HG03025 (cell line): ENCODE measurements around the gene PHF23.
"Not testable (repeated sequence)": the region's sequence is repeated elsewhere in the genome, so short reads cannot be mapped to it uniquely, and the experiment has no call there.

ENCODE experiments used
- ATAC-seq: cut with Tn5 transposase; IDR thresholded peaks from one replicate; pipeline ENCODE4 v1.9.1; 2021; ENCODE audit warnings: mild to moderate bottlenecking, moderate library complexity; ENCODE audit not compliant: unreplicated experiment, low FRiP score

Gene PHF23

DNA sequence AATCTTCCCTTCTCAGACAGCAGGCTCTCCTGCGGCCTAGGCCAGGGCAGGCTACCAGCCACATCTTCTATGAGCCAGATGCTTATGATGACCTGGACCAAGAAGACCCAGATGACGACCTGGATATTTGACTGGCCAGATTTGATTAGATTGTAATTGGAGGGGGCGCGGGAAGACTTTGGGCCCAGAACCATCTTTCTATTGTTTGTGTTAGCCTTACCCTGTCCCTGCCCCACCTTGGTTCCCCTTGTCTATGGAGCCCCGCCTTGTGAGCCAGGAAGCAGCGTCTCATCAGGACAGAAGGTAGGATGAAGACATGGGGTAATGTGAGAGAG is 20.3 kb upstream of the PHF23 start:
- no peak for ATAC-seq

DNA sequence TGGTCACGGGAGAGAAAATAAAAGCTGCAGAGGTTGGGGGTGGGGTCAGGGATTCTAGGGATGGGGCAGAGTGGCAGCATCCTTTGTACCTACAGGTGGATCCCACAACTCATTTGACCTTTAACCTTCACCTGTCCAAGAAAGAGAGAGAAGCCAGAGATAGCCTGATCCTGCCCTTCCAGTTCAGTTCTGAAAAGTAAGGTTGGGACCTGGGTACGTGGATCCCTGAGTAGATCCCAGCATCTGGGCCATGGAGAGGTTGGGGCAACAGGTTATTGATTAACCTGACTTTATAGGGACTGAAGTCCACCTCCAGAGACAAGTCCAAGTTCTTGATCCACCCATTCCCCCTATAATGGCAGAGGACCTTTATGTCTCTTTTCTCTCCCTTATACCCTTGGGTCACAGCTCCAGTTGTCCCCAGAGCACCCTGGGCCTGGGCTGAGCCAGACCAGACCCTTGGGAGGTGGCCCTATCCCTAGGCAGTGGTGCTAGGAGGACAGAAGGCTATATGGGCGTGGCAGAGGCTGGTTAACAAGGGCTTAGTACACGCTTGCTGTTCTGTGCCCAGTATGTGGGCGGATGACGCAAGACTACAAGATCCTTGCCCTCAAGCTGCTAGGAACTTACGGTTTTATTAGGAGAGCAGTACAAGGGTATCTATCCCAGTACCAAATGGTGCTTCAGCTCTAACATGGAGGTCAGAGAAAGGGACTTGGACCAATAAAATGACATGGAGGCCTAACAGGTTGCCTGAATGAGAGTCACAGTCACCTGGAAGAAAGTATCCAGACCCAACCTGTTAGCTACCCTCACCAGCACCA is 19.7 kb upstream of the PHF23 start:
- no peak for ATAC-seq

DNA sequence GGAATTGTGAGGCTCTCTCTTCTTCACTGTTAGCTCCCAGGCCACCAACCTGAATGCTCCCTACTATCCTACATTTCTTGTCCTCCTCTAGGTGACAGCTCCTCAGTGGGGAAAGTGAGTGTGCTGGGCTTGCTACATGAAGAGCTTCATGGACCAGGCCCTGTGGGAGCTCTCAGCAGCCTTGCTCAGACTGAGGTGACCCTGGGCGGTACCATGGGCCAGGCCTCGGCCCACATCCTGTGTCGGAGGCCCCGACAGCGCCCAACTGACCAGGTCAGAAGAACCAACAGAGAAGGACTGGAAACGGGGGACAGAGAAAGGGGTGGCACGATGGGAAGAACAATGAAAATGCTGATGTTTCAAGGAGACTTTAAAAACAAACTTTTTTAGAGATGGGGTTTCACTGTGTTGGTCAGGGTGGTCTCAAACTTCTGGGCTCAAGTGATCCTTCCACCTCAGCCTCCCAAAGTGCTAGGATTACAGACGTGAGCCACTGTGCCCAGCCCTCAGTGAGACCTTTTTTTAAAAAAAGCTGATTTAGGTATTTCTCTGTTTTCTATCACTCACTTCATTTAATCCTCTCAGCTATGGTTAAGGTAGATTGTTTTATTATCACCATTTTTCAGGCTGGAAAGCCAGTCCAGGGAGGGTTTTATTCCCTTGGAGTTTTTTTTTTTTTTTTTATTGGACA is 17.7 kb upstream of the PHF23 start:
- ATAC-seq, result no peak

DNA sequence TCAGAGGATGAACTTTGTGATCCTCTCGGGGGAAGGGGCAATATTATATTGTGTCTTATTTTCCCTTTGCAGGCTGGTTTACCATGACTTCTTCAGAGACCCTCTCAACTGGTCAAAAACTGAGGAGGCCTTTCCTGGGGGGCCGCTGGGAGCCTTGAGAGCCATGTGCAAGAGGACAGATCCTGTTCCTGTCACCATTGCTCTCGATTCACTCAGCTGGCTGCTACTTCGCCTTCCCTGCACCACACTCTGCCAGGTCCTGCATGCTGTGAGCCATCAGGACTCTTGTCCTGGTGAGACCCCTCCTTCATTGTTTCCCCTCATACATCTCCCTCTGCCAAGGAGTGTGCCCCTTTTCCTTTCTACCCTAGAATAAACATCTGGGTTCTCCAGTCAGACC is 15.3 kb upstream of the PHF23 start:
- no peak for ATAC-seq

DNA sequence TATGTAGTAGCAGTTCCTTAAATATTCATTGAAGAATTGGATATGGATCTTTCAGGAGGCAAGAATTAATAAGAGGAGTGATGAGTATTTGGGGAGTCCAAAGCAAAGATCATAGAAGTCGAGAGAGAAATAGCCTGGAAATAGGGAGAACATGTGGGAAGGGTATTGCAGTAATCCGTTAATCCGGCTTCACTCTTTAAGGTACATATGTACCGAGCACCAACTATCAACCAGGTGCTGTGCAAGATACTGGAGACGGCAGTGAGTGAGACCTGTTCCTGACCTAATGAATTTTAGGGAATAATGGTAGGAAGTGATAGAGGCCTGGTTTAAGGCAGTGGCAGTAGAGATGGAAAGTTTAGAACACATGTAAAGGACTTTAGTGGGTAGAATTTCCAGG is 13.8 kb upstream of the PHF23 start:
- no peak for ATAC-seq

DNA sequence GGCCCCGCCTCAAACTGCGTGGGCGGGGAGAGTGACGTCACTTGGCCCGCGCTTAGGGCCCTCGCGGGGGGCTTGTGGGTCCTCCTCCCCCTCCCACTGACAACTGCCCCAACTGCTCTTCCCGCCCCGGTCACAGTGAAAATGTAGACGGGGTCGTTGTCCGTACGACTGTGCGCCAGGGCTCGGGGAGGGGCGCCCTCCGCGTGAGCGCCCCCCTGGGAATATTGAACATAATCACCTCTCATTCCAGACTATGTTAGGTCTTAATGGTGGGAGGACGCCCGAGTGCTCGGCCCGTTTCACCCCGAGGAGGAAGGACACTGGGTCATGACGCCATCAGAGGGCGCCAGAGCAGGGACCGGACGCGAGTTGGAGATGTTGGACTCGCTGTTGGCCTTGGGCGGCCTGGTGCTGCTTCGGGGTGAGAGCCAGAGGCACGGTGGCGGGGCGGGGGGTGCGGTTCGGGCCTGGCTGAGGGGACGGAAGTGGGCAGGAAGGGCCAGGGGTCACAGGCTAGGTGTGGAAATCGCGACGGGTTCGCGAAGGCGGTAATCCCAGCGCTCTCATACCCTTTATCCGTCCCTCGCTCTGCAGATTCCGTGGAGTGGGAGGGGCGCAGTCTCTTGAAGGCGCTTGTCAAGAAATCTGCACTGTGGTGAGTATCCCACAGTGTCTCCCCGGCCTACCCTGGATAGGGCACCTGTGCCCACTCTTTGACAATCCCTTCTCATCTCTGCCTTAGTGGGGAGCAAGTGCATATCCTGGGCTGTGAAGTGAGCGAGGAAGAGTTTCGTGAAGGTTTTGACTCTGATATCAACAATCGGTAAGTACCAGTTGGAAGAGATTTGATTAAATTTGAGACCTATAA is 13.2 kb upstream of the PHF23 start, which contains the start of gene ELP5:
TSS of gene ELP5 (plus strand) at position 40 of the 868 bp plus-strand sequence. CDS start at position 376, 336 bp downstream.
- peak; percentile 45 for ATAC-seq

DNA sequence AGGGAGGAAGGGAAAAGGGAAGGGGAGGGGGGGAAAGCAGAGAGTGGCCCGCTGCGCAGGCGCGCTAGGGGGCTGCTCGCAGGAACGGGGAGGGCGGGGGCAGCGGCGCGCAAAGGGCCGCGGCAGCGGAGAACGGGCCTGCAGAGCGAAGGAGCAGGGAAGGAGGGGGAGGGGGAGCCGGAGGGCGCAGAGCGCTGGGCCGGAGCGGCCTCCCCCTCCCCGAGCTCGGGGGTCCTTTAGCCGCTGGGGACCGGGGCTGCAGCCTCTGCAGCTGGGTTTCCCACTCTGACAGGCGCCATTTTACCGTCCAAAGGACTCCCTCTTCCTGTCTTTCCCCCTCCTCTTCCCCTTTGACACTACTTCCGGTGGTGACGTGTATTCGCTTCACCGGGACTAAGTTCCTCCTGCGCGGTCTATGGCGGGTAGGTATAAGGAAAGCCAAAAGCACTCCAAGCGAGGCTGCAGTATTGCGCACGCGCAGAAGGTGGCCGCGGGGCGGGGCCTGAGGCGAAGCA is 12.5 kb upstream of the PHF23 start, which contains the start of gene CTDNEP1:
TSS of gene CTDNEP1 (minus strand) at position 74 of the 515 bp plus-strand sequence. CDS start 438 bp downstream, outside the sequence.
- peak; percentile 75 for ATAC-seq

DNA sequence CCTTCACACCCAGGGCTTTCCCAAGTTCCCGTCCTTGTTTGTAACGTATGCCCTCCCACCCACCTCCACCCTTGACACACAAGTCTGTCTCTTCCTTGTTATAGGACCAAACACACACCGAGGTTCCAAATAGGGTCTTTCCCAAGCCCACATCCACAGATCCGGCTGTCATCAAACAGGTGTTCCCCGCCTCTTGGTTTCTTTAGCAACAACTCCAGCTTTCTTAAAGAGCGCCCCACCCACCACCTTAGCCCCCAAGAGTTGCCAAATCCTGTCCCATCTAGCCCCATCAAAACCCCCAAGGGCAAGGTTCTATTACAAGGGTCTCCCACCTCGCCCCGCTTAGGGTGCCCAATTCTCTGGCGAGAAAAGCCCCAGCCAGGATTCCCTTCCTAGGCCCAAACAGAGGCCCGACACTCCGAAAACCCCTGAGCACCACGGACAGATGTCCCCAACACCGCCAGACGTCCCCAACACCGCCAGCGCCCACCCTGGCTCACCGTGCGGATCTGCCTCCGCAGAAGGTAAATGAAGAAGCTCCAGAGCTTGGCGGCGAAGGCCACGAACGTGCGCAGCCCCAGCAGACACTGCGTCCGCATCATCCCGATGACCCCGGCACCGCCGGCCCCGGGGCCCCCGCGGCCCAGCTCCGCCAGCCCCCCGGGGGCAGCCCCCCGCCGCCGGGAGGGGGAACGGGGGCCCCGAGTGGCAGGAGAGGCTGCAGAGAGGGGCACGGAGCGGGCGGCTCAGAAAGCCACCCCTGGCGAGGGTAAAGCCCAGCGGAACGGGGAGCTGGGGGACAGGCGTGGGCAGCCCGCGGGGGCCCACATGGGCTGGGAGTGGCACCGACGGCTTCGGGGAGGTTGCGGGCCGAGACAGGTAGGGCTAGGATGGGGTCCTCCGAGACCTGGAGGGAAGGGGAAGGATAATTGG is 11.7 kb upstream of the PHF23 start:
- no peak for ATAC-seq

DNA sequence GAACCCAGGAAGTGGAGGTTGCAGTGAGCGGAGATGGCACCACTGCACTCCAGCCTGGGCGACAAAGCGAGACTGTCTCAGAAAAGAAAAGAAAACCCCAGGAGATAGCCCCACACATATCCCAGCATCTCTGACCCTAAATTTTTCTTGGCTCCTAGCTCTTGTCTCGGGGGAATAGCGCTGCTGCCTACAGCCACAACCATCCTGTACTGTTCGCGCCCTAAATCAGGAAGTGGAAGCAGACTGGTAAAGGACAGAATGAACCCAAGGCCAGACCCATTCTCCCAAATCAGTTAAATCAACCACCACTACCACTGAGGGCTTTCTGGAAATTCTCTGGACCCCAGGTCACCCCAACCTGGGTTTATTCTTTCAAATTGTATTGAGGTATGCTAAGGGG is 10.6 kb upstream of the PHF23 start:
- ATAC-seq, result no peak

DNA sequence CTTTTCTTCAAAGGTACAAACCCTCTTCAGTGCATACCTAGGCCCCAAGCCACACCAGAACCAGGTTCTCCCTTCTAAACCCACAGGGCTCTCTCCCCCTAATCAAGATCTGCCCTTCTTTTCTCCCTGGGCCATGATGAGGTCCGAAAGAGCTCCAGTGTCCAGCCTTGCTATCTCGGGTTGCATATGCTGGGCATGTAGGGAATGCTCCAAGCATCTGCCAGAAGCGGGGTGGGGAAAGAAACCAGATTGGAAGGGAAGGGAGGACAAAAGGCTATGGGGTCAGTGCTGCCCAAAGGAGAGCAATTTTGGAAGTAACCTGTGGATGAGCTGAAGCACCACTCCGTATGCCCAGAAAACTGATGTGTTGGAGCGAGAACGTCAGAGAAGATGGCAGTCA is 10.0 kb upstream of the PHF23 start:
- ATAC-seq, result no peak

DNA sequence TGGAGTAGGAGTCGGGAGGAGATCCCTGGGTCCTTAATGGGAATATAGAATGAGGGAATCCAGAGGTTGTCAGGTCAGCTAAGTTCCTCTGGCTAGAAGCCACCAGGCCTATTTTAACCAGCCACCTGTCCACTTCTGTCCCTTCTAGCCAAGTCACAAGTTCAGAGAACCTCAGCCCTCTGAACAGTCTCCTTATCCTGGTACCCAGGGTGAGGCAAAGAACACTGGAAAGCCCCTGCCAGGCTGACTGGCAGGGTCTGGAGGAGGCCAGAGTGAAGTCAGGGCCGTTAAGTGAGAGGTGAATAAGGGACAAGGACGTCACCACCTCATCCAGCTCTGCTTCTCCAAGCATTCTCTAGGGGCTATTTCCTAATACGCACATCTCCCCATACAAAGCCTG is 9.5 kb upstream of the PHF23 start:
- no peak for ATAC-seq

DNA sequence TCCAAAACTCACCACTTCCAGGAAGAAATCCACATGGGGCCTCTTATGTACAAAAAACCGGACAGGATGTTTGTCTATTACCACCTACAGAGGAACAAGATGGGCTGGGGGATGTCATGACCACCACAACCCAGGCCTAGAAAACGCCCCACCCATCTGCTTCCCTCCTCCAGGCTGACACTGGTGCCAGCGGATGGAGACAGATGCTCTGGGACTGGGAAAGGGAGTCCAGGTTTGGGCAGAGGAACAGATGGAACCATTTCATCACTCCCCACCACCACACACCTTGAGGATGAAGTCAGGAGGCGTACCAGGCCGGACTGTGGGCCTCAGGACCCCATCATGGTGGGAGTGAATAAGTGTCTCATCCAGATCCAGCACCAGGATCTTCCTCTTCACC is 7.5 kb upstream of the PHF23 start:
- ATAC-seq, result no peak

DNA sequence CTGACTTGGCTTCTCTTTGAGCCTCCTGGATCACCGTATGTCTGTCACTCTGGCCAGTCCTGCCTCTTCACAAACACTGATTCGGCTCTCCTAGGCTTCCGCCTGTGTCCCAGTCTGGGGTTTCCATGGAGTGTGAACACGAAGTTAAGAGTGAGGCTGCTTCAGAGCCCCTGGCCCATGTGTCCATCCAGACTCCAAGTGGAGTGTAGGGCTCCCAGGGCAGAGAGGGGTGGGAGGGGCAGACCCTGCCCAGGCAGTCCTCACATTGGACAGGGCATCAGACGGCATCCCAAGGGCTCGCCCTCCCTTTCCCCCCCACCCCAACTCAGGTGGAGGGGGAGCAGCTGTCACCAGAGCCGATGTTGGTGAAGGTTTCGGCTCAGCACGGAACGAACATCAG is 4.6 kb upstream of the PHF23 start:
- not testable (repeated sequence) for ATAC-seq

DNA sequence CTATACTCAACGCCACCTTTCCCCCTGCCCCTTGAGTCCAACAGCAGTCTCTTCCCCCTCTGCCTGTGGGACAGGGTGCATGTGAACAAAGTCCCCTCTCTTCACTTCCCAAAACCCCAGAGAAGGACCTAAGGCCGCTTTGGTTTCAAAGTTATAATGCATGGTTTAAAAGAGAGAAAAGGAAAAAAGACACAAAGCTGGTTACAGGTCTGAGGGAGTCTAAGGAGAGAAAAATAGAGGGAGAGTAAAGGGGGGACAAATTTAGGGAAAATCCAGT is 4.1 kb upstream of the PHF23 start:
- no peak for ATAC-seq

DNA sequence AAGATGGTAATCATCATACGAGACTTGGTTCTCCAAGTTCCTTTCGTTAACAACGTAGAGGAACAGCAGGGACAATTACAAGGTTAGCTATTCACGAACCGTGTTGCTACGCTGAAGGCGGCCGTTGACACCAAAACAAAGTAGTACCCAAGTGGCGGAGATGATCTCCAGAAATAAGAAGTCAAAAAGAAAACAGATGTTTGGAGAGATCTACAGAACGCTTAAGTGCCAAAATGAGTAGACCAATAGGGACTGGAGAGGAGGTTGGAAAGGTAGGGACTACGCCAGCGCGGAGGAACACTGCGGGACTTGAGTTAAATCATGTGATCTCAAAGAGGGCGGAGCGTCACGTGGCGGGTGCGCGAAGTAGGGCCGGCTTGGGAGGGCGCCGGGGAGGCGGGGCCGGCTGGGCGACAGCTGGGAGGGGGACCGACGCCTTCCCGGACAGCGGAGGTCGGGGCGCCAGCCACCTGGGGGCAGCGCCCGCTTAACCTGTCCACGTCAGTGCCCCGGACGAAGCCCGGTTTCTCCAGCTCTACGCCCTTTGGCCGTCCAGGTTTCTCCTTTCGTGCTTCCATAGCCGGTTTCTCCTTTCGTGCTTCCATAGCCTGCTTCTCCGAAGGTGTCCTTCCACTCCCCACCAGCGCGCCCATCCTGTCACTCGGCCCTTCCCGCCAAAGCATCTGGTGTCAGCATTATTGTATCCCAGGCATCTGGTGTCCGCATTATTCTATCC is 3.6 kb upstream of the PHF23 start:
- ATAC-seq, result peak; percentile 40

DNA sequence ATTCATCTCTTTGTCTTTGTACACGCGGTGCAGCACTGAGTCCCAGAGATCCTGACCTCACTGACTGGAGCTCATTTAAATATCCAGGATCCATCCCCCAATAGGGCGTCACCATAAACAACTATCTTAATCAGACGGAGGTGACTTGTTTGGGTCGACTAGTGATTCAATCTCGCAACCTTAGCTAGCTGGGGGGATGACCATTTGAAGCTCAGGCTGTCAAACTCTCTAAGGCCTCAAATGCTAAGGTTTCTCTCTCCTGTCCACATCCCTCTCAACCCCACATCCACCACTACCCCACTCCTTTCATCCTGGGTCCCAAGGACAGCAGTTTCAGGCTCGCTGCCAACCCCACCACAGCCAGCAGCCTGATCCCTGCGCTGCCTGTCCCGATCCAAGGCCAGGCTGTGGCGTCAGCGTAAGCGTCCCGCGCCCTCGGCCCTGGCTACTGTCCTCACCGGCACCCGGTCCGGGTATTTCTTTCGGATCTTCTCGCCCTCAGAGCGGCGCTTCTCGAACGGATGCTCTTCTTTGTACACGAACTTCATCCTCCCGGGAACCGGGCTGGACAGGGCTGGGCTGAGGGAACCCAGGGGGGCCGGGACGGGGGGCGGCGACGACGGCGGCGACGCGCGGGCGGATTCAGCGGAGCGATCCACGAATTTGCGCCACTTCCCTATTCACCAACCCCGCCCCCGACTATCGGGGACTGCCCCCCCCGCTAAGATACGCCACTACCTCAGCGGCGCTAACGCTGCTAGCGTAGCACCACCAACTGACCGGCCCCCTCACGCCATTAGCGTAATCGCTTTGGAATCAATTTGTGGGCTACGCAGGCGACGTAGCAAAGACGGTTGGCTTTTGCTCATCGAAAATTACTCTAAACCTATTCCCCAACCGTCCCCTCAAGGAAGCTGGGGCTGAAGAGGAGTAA is 2.8 kb upstream of the PHF23 start, which contains the start of gene GABARAP:
TSS of gene GABARAP (minus strand) at position 667 of the 934 bp plus-strand sequence. CDS start at position 548, 119 bp downstream.
- peak; percentile 27 for ATAC-seq

DNA sequence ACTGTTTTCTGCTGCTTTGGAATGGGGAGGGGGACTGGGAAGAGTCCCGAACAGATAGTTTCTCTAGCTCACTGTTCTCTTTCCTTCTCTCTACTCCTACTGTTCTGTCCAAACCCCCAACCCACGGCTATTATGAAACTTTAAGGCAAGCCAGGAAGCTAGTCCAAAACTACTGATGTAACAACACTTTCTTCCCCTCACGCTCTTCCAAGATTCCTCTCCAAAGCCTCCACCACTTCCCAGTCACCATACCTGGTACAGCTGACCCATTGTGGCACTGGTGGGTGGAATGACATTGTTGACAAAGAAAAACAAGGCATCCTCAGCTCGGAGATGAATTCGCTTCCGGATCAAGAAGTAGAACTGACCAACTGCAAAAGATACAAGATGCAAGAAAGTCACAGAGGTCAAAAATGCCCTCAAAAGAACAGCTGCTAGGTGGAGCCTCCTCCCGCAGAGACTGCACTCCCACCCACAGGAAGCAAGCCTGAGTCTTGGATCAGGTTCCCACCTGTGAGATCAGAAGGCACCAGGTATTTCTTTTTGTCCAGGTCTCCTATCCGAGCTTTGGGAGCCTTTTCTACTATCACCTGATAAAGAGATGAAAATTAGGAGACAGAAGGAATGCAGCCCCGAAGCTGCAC is 2.0 kb upstream of the PHF23 start:
- ATAC-seq, result no peak

DNA sequence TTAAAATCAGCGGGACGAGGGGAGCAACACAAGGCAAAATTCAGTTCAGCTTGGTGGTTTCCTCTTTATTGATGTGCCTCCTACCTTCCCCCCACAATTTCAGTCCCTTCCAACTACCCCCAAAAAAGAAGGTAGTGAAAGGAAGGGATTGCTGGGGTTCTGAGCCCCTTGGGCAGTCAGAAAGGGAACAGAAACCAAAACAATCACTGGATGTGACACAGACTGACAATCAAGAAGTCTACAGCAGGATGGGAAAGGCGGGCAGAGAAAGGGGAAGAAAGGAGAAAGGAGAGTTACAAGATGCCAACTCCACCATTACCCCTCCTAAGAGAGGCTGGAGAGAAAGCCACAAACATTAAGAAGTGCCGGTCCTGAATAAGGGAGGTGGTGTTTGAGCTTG is 1.1 kb upstream of the PHF23 start:
- no peak for ATAC-seq
